ENCODE measurements around the gene IL22RA2. TPM values are rescaled to one million over a fixed set of nuclear protein-coding genes. Genes with fewer than 3 reads are reported as not detected.
A peak's percentile ranks its signal among the peaks of the same experiment; 100 is the strongest.

IL22RA2 gene
- total and polyA plus RNA-seq, 9 of the 15 experiments (the other 6 are each of a cell fraction or from before 2014, with no cell fraction given), result 0.03 TPM; not detected in 8

DNA sequence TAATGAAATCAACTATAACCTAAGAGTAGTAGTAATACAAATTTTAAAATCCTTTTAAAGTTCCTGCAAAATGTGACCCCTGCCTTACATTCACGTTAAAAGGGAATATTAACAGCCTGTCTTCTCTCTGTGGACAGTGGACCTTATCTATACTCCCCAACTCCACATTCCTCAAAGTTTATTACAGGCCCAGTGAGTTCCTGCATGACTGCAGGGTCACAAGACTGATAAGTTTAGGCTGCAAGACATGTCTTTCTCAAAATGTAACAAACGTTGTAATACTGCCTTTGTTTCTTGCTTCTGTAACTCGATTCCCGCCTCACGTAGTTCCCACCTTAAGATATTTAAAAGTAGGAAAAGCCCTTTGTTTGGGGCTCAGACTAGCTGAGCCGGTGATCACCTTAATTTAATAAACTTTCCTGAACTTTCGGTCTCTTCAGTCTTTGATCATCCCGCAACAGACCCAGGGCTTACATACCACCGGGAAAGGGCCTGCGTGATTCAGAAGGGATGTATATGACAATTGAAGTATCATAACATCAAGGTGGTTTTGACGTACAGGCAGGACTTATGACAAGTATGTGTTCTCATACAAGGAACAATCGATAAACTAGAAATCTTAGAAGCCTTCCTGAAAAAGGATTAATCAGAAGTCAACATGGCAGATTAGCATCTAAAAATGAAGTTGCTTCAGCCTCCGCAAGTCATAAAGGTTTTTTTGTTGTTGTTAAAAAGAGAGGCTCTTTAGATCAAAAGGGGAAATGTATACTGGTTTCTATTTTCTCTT is 3.0 kb downstream of the IL22RA2 start (continued):
- TF ChIP-seq ZNF224 (CRISPR knock-in tag; IDR thresholded peaks at IDR 0.05) (no peak), SIRT6 (IDR thresholded peaks at IDR 0.05; ENCODE audit: low read depth, low read length) (no peak), ZNF274 (IDR thresholded peaks at IDR 0.05; ENCODE audit: borderline replicate concordance, low read depth, low read length) (no peak), BACH1 (tag; IDR thresholded peaks at IDR 0.05) (no peak), ZNF717 (CRISPR knock-in tag; IDR thresholded peaks at IDR 0.05) (no peak), IRF1 (CRISPR knock-in tag; IDR thresholded peaks at IDR 0.05; ENCODE audit: borderline replicate concordance) (no peak), NFIX (CRISPR knock-in tag; IDR thresholded peaks at IDR 0.05; ENCODE audit: low read depth) (no peak), TAF9B (IDR thresholded peaks at IDR 0.05; ENCODE audit: partially characterized antibody) (no peak), E2F3 (CRISPR knock-in tag; IDR thresholded peaks at IDR 0.05) (no peak), HMG20B (CRISPR knock-in tag; IDR thresholded peaks at IDR 0.05) (no peak), HDGF (IDR thresholded peaks at IDR 0.05) (no peak), CREM (IDR thresholded peaks at IDR 0.05; ENCODE audit: low read depth) (no peak), SLC30A9 (CRISPR knock-in tag; IDR thresholded peaks at IDR 0.05) (no peak), ZNF76 (CRISPR knock-in tag; IDR thresholded peaks at IDR 0.05; ENCODE audit: borderline replicate concordance) (peak; percentile 82; the same call in 1 of the 2 replicates), HNRNPLL (IDR thresholded peaks at IDR 0.05; ENCODE audit: low read depth, low read length, poor library complexity, severe bottlenecking) (no peak), TAF1 (IDR thresholded peaks at IDR 0.05; ENCODE audit: control insufficient read depth, extremely low read depth, insufficient read depth, low read length, severe bottlenecking) (no peak), ZNF175 (CRISPR knock-in tag; IDR thresholded peaks at IDR 0.05; ENCODE audit: low read depth) (peak; percentile 94), TFE3 (CRISPR knock-in tag; IDR thresholded peaks at IDR 0.05) (peak; percentile 54; the same call in 1 of the 2 replicates), SMARCE1 (IDR thresholded peaks at IDR 0.05) (peak; percentile 77), ZBTB1 (CRISPR knock-in tag; IDR thresholded peaks at IDR 0.05; ENCODE audit: borderline replicate concordance, low read depth) (no peak), ESRRB (CRISPR knock-in tag; IDR thresholded peaks at IDR 0.05; ENCODE audit: borderline replicate concordance) (no peak), PPARD (CRISPR knock-in tag; IDR thresholded peaks at IDR 0.05) (no peak)
- TF ChIP-seq, protein P1, sequence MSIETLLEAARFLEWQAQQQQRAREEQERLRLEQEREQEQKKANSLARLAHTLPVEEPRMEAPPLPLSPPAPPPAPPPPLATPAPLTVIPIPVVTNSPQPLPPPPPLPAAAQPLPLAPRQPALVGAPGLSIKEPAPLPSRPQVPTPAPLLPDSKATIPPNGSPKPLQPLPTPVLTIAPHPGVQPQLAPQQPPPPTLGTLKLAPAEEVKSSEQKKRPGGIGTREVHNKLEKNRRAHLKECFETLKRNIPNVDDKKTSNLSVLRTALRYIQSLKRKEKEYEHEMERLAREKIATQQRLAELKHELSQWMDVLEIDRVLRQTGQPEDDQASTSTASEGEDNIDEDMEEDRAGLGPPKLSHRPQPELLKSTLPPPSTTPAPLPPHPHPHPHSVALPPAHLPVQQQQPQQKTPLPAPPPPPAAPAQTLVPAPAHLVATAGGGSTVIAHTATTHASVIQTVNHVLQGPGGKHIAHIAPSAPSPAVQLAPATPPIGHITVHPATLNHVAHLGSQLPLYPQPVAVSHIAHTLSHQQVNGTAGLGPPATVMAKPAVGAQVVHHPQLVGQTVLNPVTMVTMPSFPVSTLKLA (conservative IDR thresholded peaks at IDR 0.05), result peak in 1 of 2 experiments; percentile 46; a peak in 1 of 4 replicates

All from K562 (cell line).